ENCODE measurements around the gene KCNMA1. TPM values are rescaled to one million over a fixed set of nuclear protein-coding genes. Genes with fewer than 3 reads are reported as not detected.
"Not testable (repeated sequence)": the region's sequence is repeated elsewhere in the genome, so short reads cannot be mapped to it uniquely, and the experiment has no call there.

Gene KCNMA1
- total RNA-seq, 1 donor from 2014 or later: 41.3 TPM

DNA sequence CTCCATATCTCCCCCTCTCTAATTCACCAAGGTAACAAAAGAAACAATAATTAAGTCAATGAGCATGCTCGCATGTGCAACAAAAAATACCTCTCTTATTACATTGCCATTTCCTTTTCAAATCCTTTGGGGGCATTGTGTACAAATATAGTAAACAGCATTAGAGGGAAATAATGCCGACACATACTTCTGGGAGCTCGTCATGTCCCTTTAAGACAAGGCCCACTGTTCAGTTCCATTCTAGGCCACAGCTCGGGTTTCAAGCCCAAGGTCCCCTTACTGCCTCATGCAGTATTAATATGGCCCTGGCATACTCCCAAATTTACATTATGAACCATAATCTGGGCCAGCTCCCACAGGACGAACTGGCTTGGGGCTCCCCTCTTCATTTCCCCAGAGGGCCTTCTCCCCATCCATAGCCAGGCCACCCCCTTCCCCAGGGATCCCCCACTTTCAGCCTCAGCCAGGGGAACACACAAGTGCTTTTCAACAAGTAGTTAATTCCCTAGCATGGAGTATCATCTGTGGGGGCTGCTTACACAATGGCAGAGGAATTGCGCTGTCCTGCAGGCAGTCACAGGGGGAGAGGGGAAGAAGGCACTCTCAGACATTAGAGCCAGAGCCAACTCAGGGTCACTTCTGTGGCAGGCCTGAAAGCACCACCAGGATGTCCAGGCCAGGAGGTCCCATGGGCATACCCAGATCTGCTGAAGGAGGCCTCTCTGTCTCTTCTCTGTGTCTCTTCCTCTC lies 110.6 kb downstream of the KCNMA1 start:
- no peak for DNase-seq
- no peak overlapping the region for H3K4me3 ChIP-seq
- intact Hi-C loops (cut with DNase I): no loop called here
- no peak for TF ChIP-seq CTCF (IDR thresholded peaks at IDR 0.05)
- H3K36me3 ChIP-seq: no peaks in the 10 kb centered on the region
- ATAC-seq: no peak
- H3K27ac ChIP-seq: no peak overlapping the region
- H3K9me3 ChIP-seq: no peaks in the 10 kb centered on the region
- H3K4me1 ChIP-seq: peaks cover 13% of the 10 kb centered on the region
- H3K27me3 ChIP-seq (ENCODE audit: low read depth): peaks cover 7% of the 10 kb centered on the region

- Histone ChIP-seq H3K36me3 (no peaks in the 10 kb centered on the region), H3K27me3 (ENCODE audit: low read depth) (no peaks in the 10 kb centered on the region), H3K9me3 (no peaks in the 10 kb centered on the region), H3K4me3 (no peak overlapping the region), H3K27ac (no peak overlapping the region), H3K4me1 (no peaks in the 10 kb centered on the region)
- no peak for TF ChIP-seq CTCF (IDR thresholded peaks at IDR 0.05)
- intact Hi-C loops (cut with DNase I): no loop called here
- DNase-seq (no peak), ATAC-seq (no peak)
Observed at GRCh38 chr10:77524281-77524711, 113.3 kb downstream of the KCNMA1 start.

- H3K27me3 ChIP-seq (ENCODE audit: low read depth): no peaks in the 10 kb centered on the region
- H3K27ac ChIP-seq: no peak overlapping the region
- ATAC-seq (no peak), DNase-seq (no peak)
- no peak overlapping the region for H3K4me3 ChIP-seq
- no peak for TF ChIP-seq CTCF (IDR thresholded peaks at IDR 0.05)
- no peaks in the 10 kb centered on the region for H3K36me3 ChIP-seq
- intact Hi-C loops (cut with DNase I): no loop called here
- no peaks in the 10 kb centered on the region for H3K4me1 ChIP-seq
- H3K9me3 ChIP-seq: no peaks in the 10 kb centered on the region
Observed at GRCh38 chr10:77522268-77522809, 115.3 kb downstream of the KCNMA1 start.

GRCh38 chr10:77520995-77521394 lies 116.6 kb downstream of the KCNMA1 start:
- H3K27ac ChIP-seq: no peak overlapping the region
- intact Hi-C loops (cut with DNase I): no loop called here
- no peak for TF ChIP-seq CTCF (IDR thresholded peaks at IDR 0.05)
- no peaks in the 10 kb centered on the region for H3K9me3 ChIP-seq
- no peaks in the 10 kb centered on the region for H3K27me3 ChIP-seq (ENCODE audit: low read depth)
- H3K36me3 ChIP-seq: no peaks in the 10 kb centered on the region
- ATAC-seq (no peak), DNase-seq (no peak)
- no peaks in the 10 kb centered on the region for H3K4me1 ChIP-seq
- H3K4me3 ChIP-seq: no peak overlapping the region

GRCh38 chr10:77520290-77520689 lies 117.3 kb downstream of the KCNMA1 start:
- DNase-seq: no peak
- Histone ChIP-seq H3K4me1 (no peaks in the 10 kb centered on the region), H3K27ac (no peak overlapping the region), H3K4me3 (no peak overlapping the region), H3K36me3 (no peaks in the 10 kb centered on the region), H3K27me3 (ENCODE audit: low read depth) (no peaks in the 10 kb centered on the region), H3K9me3 (no peaks in the 10 kb centered on the region)
- no peak for ATAC-seq
- intact Hi-C loops (cut with DNase I): no loop called here
- no peak for TF ChIP-seq CTCF (IDR thresholded peaks at IDR 0.05)

DNA sequence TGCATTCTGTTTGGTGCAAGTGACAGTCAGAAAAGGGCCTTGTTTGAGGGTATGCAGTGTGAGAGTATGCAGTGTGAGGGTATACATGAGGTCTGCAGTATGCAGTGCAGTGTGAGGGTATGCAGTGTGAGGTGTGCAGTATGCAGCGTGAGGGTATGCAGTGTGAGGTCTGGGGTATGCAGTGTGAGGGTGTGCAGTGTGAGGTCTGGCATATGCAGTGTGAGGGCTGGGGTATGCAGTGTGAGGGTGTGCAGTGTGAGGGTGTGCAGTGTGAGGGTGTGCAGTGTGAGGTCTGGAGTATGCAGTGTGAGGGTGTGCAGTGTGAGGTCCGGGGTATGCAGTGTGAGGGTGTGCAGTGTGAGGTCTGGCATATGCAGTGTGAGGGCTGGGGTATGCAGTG lies 117.8 kb downstream of the KCNMA1 start:
- H3K4me3 ChIP-seq; H3K27me3 ChIP-seq (ENCODE audit: low read depth); H3K36me3 ChIP-seq; H3K4me1 ChIP-seq; DNase-seq; ATAC-seq; intact Hi-C loops (cut with DNase I); H3K27ac ChIP-seq; H3K9me3 ChIP-seq: not testable (repeated sequence)
